ENCODE results near the gene MRTFA.

GRCh38 chr22:40412441-40412840 is 224.1 kb downstream of the MRTFA start:
- TF ChIP-seq SIN3A (IDR thresholded peaks at IDR 0.05; ENCODE audit: borderline replicate concordance, low read depth, low read length) (no peak), MEIS1 (CRISPR knock-in tag; IDR thresholded peaks at IDR 0.05; ENCODE audit: borderline replicate concordance) (no peak), ZNF780A (CRISPR knock-in tag; IDR thresholded peaks at IDR 0.05) (no peak), HMGA1 (CRISPR knock-in tag; conservative IDR thresholded peaks at IDR 0.05) (no peak), MXI1 (IDR thresholded peaks at IDR 0.05; ENCODE audit: borderline replicate concordance, low read depth, low read length) (no peak)

Data from HepG2 (cell line).